Karpas-422 (cell line): ENCODE results near the gene S100PBP. TPM values are rescaled to one million over a fixed set of nuclear protein-coding genes. Genes with fewer than 3 reads are reported as not detected.

Experiments
- DNase-seq: peaks from one replicate; pipeline ENCODE4 v3.0.0-alpha.2; 2015
- H2AFZ ChIP-seq: fragments of 200-600 bp; sonication (generic); 2 replicates; pipeline ENCODE4 v1.6.1; 2014; ENCODE audit warnings: antibody characterized with exemption, low read length, mixed read lengths
- H3K27ac ChIP-seq: fragments of 200-600 bp; sonication (generic); 2 replicates; pipeline ENCODE4 v1.5.1; 2014; ENCODE audit warnings: mild to moderate bottlenecking, low read length, moderate library complexity
- H3K27me3 ChIP-seq: fragments of 200-600 bp; sonication (generic); 2 replicates; pipeline ENCODE4 v1.6.1; 2014; ENCODE audit warnings: low read length, mixed read lengths
- H3K36me3 ChIP-seq: fragments of 200-600 bp; sonication (generic); 2 replicates; pipeline ENCODE4 v1.6.1; 2014; ENCODE audit warnings: low read length, mixed read lengths; ENCODE audit not compliant: insufficient read depth
- H3K4me1 ChIP-seq: fragments of 200-600 bp; sonication (generic); 2 replicates; pipeline ENCODE4 v1.6.1; 2014; ENCODE audit warnings: mild to moderate bottlenecking, low read length, mixed read lengths
- H3K4me2 ChIP-seq: fragments of 200-600 bp; sonication (generic); 2 replicates; pipeline ENCODE4 v1.6.1; 2014; ENCODE audit warnings: low read length, low read depth, mild to moderate bottlenecking; ENCODE audit not compliant: poor library complexity, severe bottlenecking
- H3K4me3 ChIP-seq: fragments of 200-600 bp; sonication (generic); 2 replicates; pipeline ENCODE4 v1.5.1; 2014; ENCODE audit warnings: mild to moderate bottlenecking, antibody characterized with exemption, low read length, mixed read lengths
- H3K79me2 ChIP-seq: fragments of 200-600 bp; sonication (generic); 2 replicates; pipeline ENCODE4 v1.6.1; 2014; ENCODE audit warnings: mild to moderate bottlenecking, low read length, mixed read lengths
- H3K9ac ChIP-seq: fragments of 200-600 bp; sonication (generic); 2 replicates; pipeline ENCODE4 v1.6.0; 2014; ENCODE audit warnings: low read length
- H3K9me2 ChIP-seq: fragments of 200-600 bp; sonication (generic), shearing (Covaris generic); replicated peaks from 2 replicates; pipeline ENCODE4 v1.6.0; 2014; ENCODE audit warnings: mild to moderate bottlenecking, low read length, moderate library complexity; ENCODE audit not compliant: insufficient read depth
- H3K9me3 ChIP-seq: fragments of 300-700, 200-600 bp; sonication (generic); 2 replicates; pipeline ENCODE4 v1.6.1; 2014; ENCODE audit warnings: low read length, mixed read lengths
- H4K20me1 ChIP-seq: fragments of 200-600 bp; sonication (generic); 2 replicates; pipeline ENCODE4 v1.6.1; 2014; ENCODE audit warnings: mild to moderate bottlenecking, antibody characterized with exemption, low read length, low read depth; ENCODE audit not compliant: insufficient read depth
- total RNA-seq: library from RNA; depleted of rRNA; stranded (reverse); fragments of >200 nt; shearing (Covaris generic); gene quantifications from 2 replicates; pipeline ENCODE4 v1.2.3, GENCODE V29; 2014; ENCODE audit warnings: low replicate concordance

The S100PBP gene
- total RNA-seq, 1 experiment from 2014 or later: 23.7 TPM

DNA sequence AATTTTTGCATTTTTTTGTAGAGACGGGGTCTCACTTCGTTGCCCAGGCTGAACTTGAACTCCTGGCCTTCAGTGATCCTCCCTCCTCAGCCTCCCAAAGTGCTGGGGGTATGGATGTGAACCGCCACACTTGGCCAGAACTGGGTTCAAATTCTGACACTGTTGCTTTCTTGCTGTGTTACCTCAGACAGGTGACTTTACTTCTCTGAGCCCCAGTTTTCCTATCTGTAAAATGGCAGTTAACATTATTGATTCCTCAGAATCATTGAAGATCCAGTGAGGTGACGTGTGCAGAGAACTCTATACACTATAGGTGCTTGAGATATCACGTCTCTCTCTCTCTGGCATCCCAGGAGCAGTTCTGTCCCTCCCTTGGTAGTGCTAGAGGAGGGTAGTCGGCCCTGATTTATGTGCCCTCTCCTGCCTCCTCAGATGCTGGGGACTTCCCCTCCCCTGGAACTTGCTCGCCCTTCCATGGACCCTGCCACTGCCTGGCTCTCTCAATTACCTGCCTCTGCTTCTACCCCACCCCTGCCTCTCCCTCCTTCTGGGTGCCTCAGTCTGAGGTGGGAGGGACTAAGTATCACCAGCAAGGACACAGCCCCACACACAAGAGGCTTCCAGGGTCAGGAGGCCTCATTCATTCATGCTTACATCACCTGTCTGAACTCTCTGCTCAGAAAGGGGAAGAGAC is 66.0 kb downstream of the S100PBP start:
- H3K27ac ChIP-seq: no peak overlapping the region
- no peaks in the 10 kb centered on the region for H3K27me3 ChIP-seq
- H3K79me2 ChIP-seq: no peaks in the 10 kb centered on the region
- H3K9ac ChIP-seq: no peak overlapping the region
- H3K4me3 ChIP-seq: no peak overlapping the region
- H3K9me2 ChIP-seq: no peaks in the 10 kb centered on the region
- peaks cover 10% of the 10 kb centered on the region for H3K4me1 ChIP-seq
- H3K36me3 ChIP-seq: no peaks in the 10 kb centered on the region
- no peak for DNase-seq
- H2AFZ ChIP-seq: no peak overlapping the region
- no peaks in the 10 kb centered on the region for H3K9me3 ChIP-seq
- no peak overlapping the region for H3K4me2 ChIP-seq
- 0 out of 2 replicates have a peak, but pooled peaks cover 2% of the 10 kb centered on the region for H4K20me1 ChIP-seq

DNA sequence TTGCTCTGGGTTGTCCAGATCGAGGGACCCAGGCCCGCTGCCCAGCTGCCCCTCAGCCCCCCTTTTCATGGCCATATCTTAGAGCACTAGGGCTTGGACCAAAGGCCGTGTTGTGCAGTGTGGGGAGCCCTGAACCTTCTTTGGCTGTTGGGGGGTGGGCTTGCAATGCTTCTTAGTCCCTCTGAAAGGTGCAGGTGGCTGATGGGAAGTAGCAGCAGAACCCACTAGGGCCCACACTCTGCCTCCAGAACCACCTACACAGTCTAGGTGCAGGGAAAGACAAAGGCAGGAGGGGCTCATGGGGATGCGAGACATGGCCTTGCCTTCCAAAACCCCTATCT is 66.5 kb downstream of the S100PBP start:
- Histone ChIP-seq H3K4me1 (peaks cover 10% of the 10 kb centered on the region), H3K9me3 (no peaks in the 10 kb centered on the region), H3K27me3 (no peaks in the 10 kb centered on the region), H3K36me3 (no peaks in the 10 kb centered on the region), H4K20me1 (0 out of 2 replicates have a peak, but pooled peaks cover 2% of the 10 kb centered on the region), H3K27ac (no peak overlapping the region), H3K4me3 (no peak overlapping the region), H3K9me2 (no peaks in the 10 kb centered on the region), H3K9ac (no peak overlapping the region), H3K79me2 (no peaks in the 10 kb centered on the region), H3K4me2 (no peak overlapping the region), H2AFZ (no peak overlapping the region)
- DNase-seq: no peak

DNA sequence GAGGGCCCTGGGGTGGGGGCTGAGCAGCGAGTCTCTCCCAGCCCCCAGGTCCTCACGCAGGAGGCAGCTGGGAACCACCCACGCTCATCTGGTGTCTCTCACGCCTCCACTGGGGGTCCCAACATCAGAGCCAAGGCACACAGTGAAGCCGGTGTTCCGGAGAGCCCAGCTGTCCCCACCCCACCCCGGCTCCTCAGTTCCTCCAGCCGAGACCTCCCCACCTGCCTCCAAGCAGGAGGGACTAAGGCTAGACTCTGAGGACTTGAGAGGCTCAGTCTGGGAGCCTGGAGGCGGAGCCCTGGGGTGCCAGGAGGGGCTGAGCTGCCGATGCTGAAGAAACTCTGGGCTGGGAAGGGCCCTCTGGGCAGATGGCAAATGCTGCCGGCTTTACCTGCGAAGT is 67.3 kb downstream of the S100PBP start:
- no peak overlapping the region for H3K4me3 ChIP-seq
- no peaks in the 10 kb centered on the region for H3K36me3 ChIP-seq
- H4K20me1 ChIP-seq: 0 out of 2 replicates have a peak, but pooled peaks cover 5% of the 10 kb centered on the region
- H3K79me2 ChIP-seq: no peaks in the 10 kb centered on the region
- no peak overlapping the region for H3K9ac ChIP-seq
- peak; percentile 58 for DNase-seq
- H3K9me2 ChIP-seq: no peaks in the 10 kb centered on the region
- H3K9me3 ChIP-seq: no peaks in the 10 kb centered on the region
- no peak overlapping the region for H3K4me2 ChIP-seq
- no peak overlapping the region for H2AFZ ChIP-seq
- H3K4me1 ChIP-seq: peaks cover 10% of the 10 kb centered on the region
- no peaks in the 10 kb centered on the region for H3K27me3 ChIP-seq
- H3K27ac ChIP-seq: no peak overlapping the region

DNA sequence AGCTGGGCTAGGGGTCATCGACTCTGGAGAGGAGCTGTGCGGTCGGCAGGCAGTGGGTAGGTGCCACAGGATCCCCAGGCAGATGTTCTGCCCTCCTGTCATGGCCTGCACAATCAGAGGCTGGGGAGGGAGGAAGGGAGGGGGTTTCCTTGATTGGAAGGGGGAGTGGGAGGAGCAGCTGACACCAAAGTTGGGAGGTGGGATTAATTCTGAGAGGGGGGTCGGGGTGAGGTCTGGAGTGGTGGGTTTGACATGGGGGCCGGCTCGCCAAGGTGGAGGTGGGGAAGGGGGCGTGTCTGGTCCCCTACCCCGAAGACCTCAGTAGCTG is 68.2 kb downstream of the S100PBP start:
- Histone ChIP-seq H3K27me3 (no peaks in the 10 kb centered on the region), H3K36me3 (no peaks in the 10 kb centered on the region), H4K20me1 (0 out of 2 replicates have a peak, but pooled peaks cover 15% of the 10 kb centered on the region), H3K4me2 (no peak overlapping the region), H2AFZ (no peak overlapping the region), H3K4me1 (peaks cover 10% of the 10 kb centered on the region), H3K9me2 (no peaks in the 10 kb centered on the region), H3K9me3 (no peaks in the 10 kb centered on the region), H3K4me3 (no peak overlapping the region), H3K27ac (no peak overlapping the region), H3K79me2 (no peaks in the 10 kb centered on the region), H3K9ac (no peak overlapping the region)
- DNase-seq: no peak

DNA sequence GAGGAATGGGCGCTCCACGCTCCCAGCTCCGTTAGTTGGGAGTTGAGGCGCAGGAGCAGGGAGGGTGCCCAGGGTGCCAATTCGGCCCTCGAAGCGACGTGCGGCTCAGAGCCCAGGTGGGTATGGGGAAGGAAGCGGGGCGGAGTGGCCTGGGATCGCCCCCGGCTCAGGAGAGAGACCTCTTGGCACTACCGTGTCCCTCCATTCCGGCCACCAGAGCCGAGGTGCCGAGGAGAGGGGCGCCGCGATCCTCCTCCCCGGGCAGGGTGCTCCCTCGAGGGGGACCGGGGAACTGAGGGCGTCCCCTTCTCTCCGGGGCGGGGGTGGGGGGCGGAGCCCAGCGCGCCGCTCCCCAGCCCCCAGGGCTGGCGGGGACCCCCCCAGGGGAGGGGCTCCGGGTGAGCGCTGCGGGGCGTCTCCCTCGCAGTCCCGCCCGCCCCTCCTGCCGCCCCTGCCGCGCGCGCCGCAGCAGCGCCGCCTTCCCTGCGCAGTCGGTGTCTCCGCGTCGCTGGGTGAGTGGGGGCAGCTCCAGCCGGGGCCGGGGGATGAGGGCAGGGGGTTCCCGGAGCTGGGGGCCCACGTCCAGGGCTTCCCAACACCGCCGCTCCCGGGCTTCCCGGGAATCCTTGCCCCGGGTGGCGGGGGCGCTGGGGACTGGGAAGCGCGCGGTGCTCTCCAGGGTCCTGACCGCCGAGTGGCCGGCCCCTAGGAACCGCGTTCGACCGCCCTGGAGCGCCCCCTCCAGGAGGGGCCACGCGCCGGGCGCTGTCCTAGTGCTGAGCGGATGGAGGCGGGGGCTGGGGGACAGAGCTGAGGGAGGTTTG is 68.8 kb downstream of the S100PBP start, which contains the start of gene HPCA:
HPCA (plus strand) TSS at position 488 of the 824 bp plus-strand sequence. CDS start 2,408 bp downstream, outside the sequence.
- Histone ChIP-seq H3K79me2 (no peaks in the 10 kb centered on the region), H3K4me2 (peak within 1 kb of the TSS; percentile 32), H3K4me3 (no peak within 1 kb of the TSS), H3K9ac (no peak within 1 kb of the TSS), H3K36me3 (no peaks in the 10 kb centered on the region), H3K4me1 (peaks cover 10% of the 10 kb centered on the region), H3K9me2 (no peaks in the 10 kb centered on the region), H3K27ac (no peak within 1 kb of the TSS), H3K9me3 (no peaks in the 10 kb centered on the region), H3K27me3 (no peaks in the 10 kb centered on the region), H2AFZ (no peak within 1 kb of the TSS), H4K20me1 (0 out of 2 replicates have a peak, but pooled peaks cover 19% of the 10 kb centered on the region)
- DNase-seq: peak; percentile 83

DNA sequence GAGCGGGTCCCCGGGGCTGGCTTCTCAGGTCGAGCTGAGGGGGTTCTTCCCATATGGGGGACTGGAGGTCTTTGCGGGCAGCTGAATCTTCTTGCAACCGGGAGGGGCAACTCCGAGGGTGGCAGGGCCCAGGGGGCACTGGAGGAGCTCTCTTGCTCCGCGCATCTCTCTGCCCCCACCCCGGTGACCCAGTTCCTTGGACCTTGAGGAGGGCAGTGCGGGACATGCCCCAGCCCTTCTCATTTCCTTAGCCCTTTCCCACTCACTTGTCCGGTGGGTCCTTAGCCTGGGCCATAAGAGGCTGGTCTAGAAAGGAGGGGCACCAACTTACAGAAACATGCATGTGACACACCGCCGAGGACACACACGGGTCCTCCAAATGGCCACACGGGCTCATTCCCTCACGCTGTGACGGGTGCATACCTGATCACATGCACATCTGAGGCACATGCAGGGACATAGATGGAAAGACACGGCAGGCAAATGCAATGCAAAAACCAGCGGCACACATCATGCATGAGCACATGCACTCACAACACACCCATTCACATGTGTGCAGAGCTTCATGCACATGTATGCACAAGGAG is 69.5 kb downstream of the S100PBP start:
- no peaks in the 10 kb centered on the region for H3K9me3 ChIP-seq
- no peaks in the 10 kb centered on the region for H3K79me2 ChIP-seq
- no peaks in the 10 kb centered on the region for H3K9me2 ChIP-seq
- H2AFZ ChIP-seq: no peak overlapping the region
- H3K36me3 ChIP-seq: no peaks in the 10 kb centered on the region
- H3K4me2 ChIP-seq: peak overlapping the region; percentile 32
- peaks cover 10% of the 10 kb centered on the region for H3K4me1 ChIP-seq
- 0 out of 2 replicates have a peak, but pooled peaks cover 20% of the 10 kb centered on the region for H4K20me1 ChIP-seq
- H3K27ac ChIP-seq: no peak overlapping the region
- no peaks in the 10 kb centered on the region for H3K27me3 ChIP-seq
- H3K4me3 ChIP-seq: no peak overlapping the region
- no peak overlapping the region for H3K9ac ChIP-seq
- no peak for DNase-seq

DNA sequence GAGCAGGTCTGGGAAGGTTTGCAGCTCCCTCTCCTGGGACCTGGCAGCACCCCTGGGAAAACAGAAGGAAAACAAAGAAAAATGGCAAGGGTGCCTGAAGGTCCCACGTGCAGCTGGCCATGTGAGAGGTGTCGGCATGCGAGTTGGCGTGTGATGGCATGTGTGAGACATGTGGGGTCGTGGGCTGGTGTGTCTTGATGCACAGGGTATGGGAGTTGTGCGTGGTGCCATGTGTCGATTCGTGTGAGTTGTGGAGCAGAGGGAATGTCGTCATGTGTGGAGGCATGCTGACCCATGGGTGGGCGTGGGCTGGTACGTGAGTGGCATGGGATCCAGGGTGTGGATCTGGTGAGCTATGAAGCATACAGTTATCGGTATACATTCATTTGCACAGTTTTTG is 70.2 kb downstream of the S100PBP start:
- Histone ChIP-seq H3K9ac (no peak overlapping the region), H3K4me1 (peaks cover 10% of the 10 kb centered on the region), H3K36me3 (no peaks in the 10 kb centered on the region), H4K20me1 (0 out of 2 replicates have a peak, but pooled peaks cover 20% of the 10 kb centered on the region), H3K4me3 (no peak overlapping the region), H2AFZ (no peak overlapping the region), H3K9me2 (no peaks in the 10 kb centered on the region), H3K79me2 (no peaks in the 10 kb centered on the region), H3K27ac (no peak overlapping the region), H3K27me3 (no peaks in the 10 kb centered on the region), H3K4me2 (no peak overlapping the region), H3K9me3 (no peaks in the 10 kb centered on the region)
- no peak for DNase-seq

DNA sequence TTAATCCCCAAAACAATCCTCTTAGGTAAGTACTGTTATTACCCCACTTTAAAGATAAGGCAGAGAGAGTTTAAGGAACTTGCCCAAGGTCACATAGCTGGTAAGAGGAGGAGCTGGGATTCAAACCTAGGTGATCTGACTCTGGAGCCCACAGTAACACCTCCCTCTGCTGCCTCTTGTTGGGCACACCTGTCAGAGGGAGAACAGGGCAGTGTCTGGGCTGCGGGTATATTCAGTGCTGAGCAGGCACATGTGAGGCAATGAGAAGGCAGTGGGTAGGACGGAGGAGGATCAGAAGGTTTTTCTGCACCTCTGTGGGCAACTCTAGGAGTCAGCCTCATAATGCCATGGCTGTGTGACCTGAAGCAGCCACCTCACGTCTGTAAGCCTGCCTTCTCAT is 70.7 kb downstream of the S100PBP start:
- H3K27me3 ChIP-seq: no peaks in the 10 kb centered on the region
- H3K4me1 ChIP-seq: peaks cover 10% of the 10 kb centered on the region
- no peak overlapping the region for H2AFZ ChIP-seq
- no peak overlapping the region for H3K9ac ChIP-seq
- no peak overlapping the region for H3K4me3 ChIP-seq
- no peaks in the 10 kb centered on the region for H3K9me3 ChIP-seq
- no peak overlapping the region for H3K27ac ChIP-seq
- H3K4me2 ChIP-seq: no peak overlapping the region
- H3K36me3 ChIP-seq: no peaks in the 10 kb centered on the region
- H3K79me2 ChIP-seq: no peaks in the 10 kb centered on the region
- DNase-seq: no peak
- 0 out of 2 replicates have a peak, but pooled peaks cover 20% of the 10 kb centered on the region for H4K20me1 ChIP-seq
- no peaks in the 10 kb centered on the region for H3K9me2 ChIP-seq
